Psoas muscle (tissue), 8 donors: ENCODE measurements around the gene CDKN2AIP. TPM values are rescaled to one million over a fixed set of nuclear protein-coding genes. Genes with fewer than 3 reads are reported as not detected.

ENCODE experiments used
- ATAC-seq, 4 donors: fragments of 200-7000 bp; cut with Tn5 transposase; one replicate each; pipeline ENCODE4 v1.9.1; 2020; ENCODE audit warnings: moderate library complexity in 3 of 4, mild to moderate bottlenecking in 2 of 4
- DNase-seq, 2 donors: peaks; one replicate each; pipeline ENCODE4 v3.0.0-alpha.2; 2020
- H3K27ac ChIP-seq: fragments of 200-600 bp; one replicate; pipeline ENCODE4 v1.8.0; 2022
- H3K27me3 ChIP-seq, 3 donors: fragments of 200-600 bp in 1 of 3; one replicate each; pipeline versions ENCODE4 v1.6.1 to v1.8.0; 2013 to 2022; ENCODE audit warnings: low read length in 2 of 3, mild to moderate bottlenecking in 2 of 3, moderate library complexity in 1 of 3; ENCODE audit not compliant: insufficient read depth in 3 of 3
- H3K36me3 ChIP-seq, 2 donors: fragments of 200-600 bp in 1 of 2; one replicate each; pipeline versions ENCODE4 v1.6.1 to v1.8.0; 2013 to 2022; ENCODE audit warnings: low read depth in 1 of 2, mild to moderate bottlenecking in 1 of 2, moderate library complexity in 1 of 2; ENCODE audit not compliant: insufficient read depth in 1 of 2
- H3K4me1 ChIP-seq: fragments of 200-600 bp; one replicate; pipeline ENCODE4 v1.8.0; 2022
- H3K4me3 ChIP-seq: fragments of 200-600 bp; one replicate; pipeline ENCODE4 v1.8.0; 2022; ENCODE audit warnings: mild to moderate bottlenecking
- H3K9me3 ChIP-seq: fragments of 200-600 bp; one replicate; pipeline ENCODE4 v1.8.0; 2022
- CTCF ChIP-seq: fragments of 200-600 bp; IDR thresholded peaks from one replicate; pipeline ENCODE4 v1.8.0; 2022; ENCODE audit warnings: antibody characterized with exemption
- WGBS, 3 donors: extraction: QIAGEN DNeasy Blood & Tissue Kit; methylation state at CpG; one replicate each; pipeline versions ENCODE4 v1.1.6 to v1.1.7; 2013; 5-methylcytosine and 5-hydroxymethylcytosine counted together
- intact Hi-C, 2 donors: fragments of 100-400 bp; cut with DNase I; formaldehyde crosslinking; loops; one replicate each; pipeline versions ENCODE4 v1.11.0 to v1.14.2; 2022
- polyA plus RNA-seq, 3 donors: library from polyadenylated mRNA; stranded (reverse); fragments of 200-250 nt; gene quantifications; one replicate each; pipeline ENCODE4 v1.2.3, GENCODE V29; 2013
- total RNA-seq, 4 donors: library from RNA; stranded (reverse); fragmentation: NEBNext Ultra II Directional in 2 of 4; extraction: Animal tissue kit (Norgen Biotek cat#: 25700) in 2 of 4; gene quantifications; one replicate each; pipeline versions ENCODE4 v1.2.1 to v1.2.4, GENCODE V29; 2021 to 2023
- donor health status: healthy with polysubstance abuse.
- donor health status: DM: no; HTN: no; CAD: no; lungs with moderate emphysema.
- donor health status: Bipolar disorder and iron deficiency.
- donor health status: healthy.
- donor health status: DM: yes; HTN: yes; CAD: no.
- donor health status: DM: no; HTN: no; CAD: no.
- donor health status: DM: no; HTN: no; CAD: no.
- donor health status: DM: yes; HTN: yes; CAD: no.

CDKN2AIP gene
- total and polyA plus RNA-seq, 7 donors: 6.5 to 21.0 (median 8.8) TPM

- no peak overlapping the region for H3K4me3 ChIP-seq
- H3K36me3 ChIP-seq: no peaks in the 10 kb centered on the region
- H3K4me1 ChIP-seq: no peaks in the 10 kb centered on the region
- TF ChIP-seq CTCF: no peak
- no peaks in the 10 kb centered on the region for H3K9me3 ChIP-seq
- no peaks in the 10 kb centered on the region for H3K27me3 ChIP-seq
- H3K27ac ChIP-seq: no peak overlapping the region
- ATAC-seq (no peak), DNase-seq (no peak)
- 84 to 90% (median 88%) methylated on average over 15 of the region's 15 CpGs for WGBS, 3 donors
- intact Hi-C loops: no loop called here
Observed at GRCh38 chr4:183434264-183434663, 10.2 kb upstream of the CDKN2AIP start.

GRCh38 chr4:183434666-183435190, 9.7 kb upstream of the CDKN2AIP start:
- Histone ChIP-seq H3K9me3 (no peaks in the 10 kb centered on the region), H3K4me1 (no peaks in the 10 kb centered on the region), H3K27ac (no peak overlapping the region), H3K36me3 (no peaks in the 10 kb centered on the region), H3K27me3 (no peaks in the 10 kb centered on the region), H3K4me3 (no peak overlapping the region)
- no peak for DNase-seq
- no peak for TF ChIP-seq CTCF
- intact Hi-C loops: no loop called here
- WGBS, 3 donors: 49 to 56% (median 56%) methylated on average over 5 of the region's 5 CpGs
- no peak for ATAC-seq

GRCh38 chr4:183435803-183436202, 8.6 kb upstream of the CDKN2AIP start:
- 64 to 70% (median 66%) methylated on average over 5 of the region's 5 CpGs for WGBS, 3 donors
- H3K4me1 ChIP-seq: no peaks in the 10 kb centered on the region
- ATAC-seq (no peak), DNase-seq (no peak)
- no peaks in the 10 kb centered on the region for H3K27me3 ChIP-seq
- no peak for TF ChIP-seq CTCF
- H3K36me3 ChIP-seq: no peaks in the 10 kb centered on the region
- H3K4me3 ChIP-seq: no peak overlapping the region
- H3K27ac ChIP-seq: no peak overlapping the region
- intact Hi-C loops: no loop called here
- no peaks in the 10 kb centered on the region for H3K9me3 ChIP-seq

GRCh38 chr4:183436417-183436816, 8.0 kb upstream of the CDKN2AIP start:
- 71 to 84% (median 78%) methylated on average over 6 of the region's 6 CpGs for WGBS, 3 donors
- Histone ChIP-seq H3K9me3 (no peaks in the 10 kb centered on the region), H3K27ac (no peak overlapping the region), H3K4me3 (no peak overlapping the region), H3K36me3 (no peaks in the 10 kb centered on the region), H3K4me1 (no peaks in the 10 kb centered on the region), H3K27me3 (no peaks in the 10 kb centered on the region)
- DNase-seq (no peak), ATAC-seq (no peak)
- intact Hi-C loops: no loop called here
- no peak for TF ChIP-seq CTCF

GRCh38 chr4:183437452-183437851, 7.0 kb upstream of the CDKN2AIP start:
- no peaks in the 10 kb centered on the region for H3K9me3 ChIP-seq
- H3K36me3 ChIP-seq: no peaks in the 10 kb centered on the region
- ATAC-seq: no peak
- H3K27ac ChIP-seq: no peak overlapping the region
- no peak for TF ChIP-seq CTCF
- no peaks in the 10 kb centered on the region for H3K27me3 ChIP-seq
- no peak overlapping the region for H3K4me3 ChIP-seq
- DNase-seq: no peak
- peaks cover 3% of the 10 kb centered on the region for H3K4me1 ChIP-seq
- intact Hi-C loops: no loop called here
- 93 to 100% (median 94%) methylated on average over 1 of the region's 1 CpG for WGBS, 3 donors
